WTC11 (cell line): ENCODE measurements around the gene FGFRL1. TPM values are rescaled to one million over a fixed set of nuclear protein-coding genes. Genes with fewer than 3 reads are reported as not detected.

Experiments
- ATAC-seq: fragments of 200-7000 bp; cut with Tn5 transposase; 2 replicates; pipeline ENCODE4 v1.10.0; 2021; ENCODE audit warnings: mild to moderate bottlenecking, moderate library complexity
- CTCF ChIA-PET: fragments of 300-600 bp; sonication (Branson Sonifier 250); formaldehyde crosslinking; loops from one replicate; lab custom pipeline; 2021; ENCODE audit warnings: antibody characterized with exemption; lab: Charles Lee
- POLR2A ChIA-PET: fragments of 350-600 bp; sonication (Branson Sonifier 250); formaldehyde crosslinking; loops from one replicate; lab custom pipeline; 2021; ENCODE audit warnings: antibody characterized with exemption; lab: Charles Lee
- DNase-seq: peaks from one replicate; pipeline ENCODE4 v3.0.0; 2021; ENCODE audit warnings: low spot score
- H3K27ac Mint-ChIP-seq: 2 replicates; pipeline ENCODE4 v1.8.0; 2021; ENCODE audit warnings: mixed read lengths
- H3K27me3 Mint-ChIP-seq: 2 replicates; pipeline ENCODE4 v1.8.0; 2021; ENCODE audit warnings: low read depth, mild to moderate bottlenecking, moderate library complexity, mixed read lengths
- H3K36me3 Mint-ChIP-seq: 2 replicates; pipeline ENCODE4 v1.8.0; 2021; ENCODE audit warnings: mixed read lengths
- H3K4me1 Mint-ChIP-seq: 2 replicates; pipeline ENCODE4 v1.8.0; 2022; ENCODE audit warnings: mixed read lengths
- H3K4me3 Mint-ChIP-seq: 2 replicates; pipeline ENCODE4 v1.8.0; 2021; ENCODE audit warnings: mild to moderate bottlenecking, moderate library complexity, mixed read lengths
- H3K9me3 Mint-ChIP-seq: 2 replicates; pipeline ENCODE4 v1.8.0; 2021; ENCODE audit warnings: mixed read lengths
- AFF4 ChIP-seq: sonication (generic); formaldehyde crosslinking; IDR thresholded peaks from 2 replicates; pipeline ENCODE4 v1.8.1; 2023; ENCODE audit warnings: mild to moderate bottlenecking, missing genetic modification reagents, borderline replicate concordance
- ATF3 ChIP-seq: sonication (generic); formaldehyde crosslinking; conservative IDR thresholded peaks from 2 replicates; pipeline ENCODE4 v1.8.1; 2022; ENCODE audit warnings: mild to moderate bottlenecking, missing genetic modification reagents
- CBFB ChIP-seq: sonication (generic); formaldehyde crosslinking; IDR thresholded peaks from 2 replicates; pipeline ENCODE4 v1.8.1; 2022; ENCODE audit warnings: mild to moderate bottlenecking, low read depth, missing genetic modification reagents
- E2F1 ChIP-seq: sonication (generic); formaldehyde crosslinking; IDR thresholded peaks from 2 replicates; pipeline ENCODE4 v1.8.0; 2022; ENCODE audit warnings: mild to moderate bottlenecking, missing genetic modification reagents
- ERG ChIP-seq: fragments of 250-450 bp; sonication (Bioruptor Pico); IDR thresholded peaks from 2 replicates; pipeline ENCODE4 v1.8.0; 2021; ENCODE audit warnings: mild to moderate bottlenecking
- HMGA2 ChIP-seq: fragments of 250-450 bp; sonication (Bioruptor Pico); IDR thresholded peaks from 2 replicates; pipeline ENCODE4 v1.4.0; 2021; ENCODE audit warnings: mild to moderate bottlenecking, moderate library complexity
- NFE2L1 ChIP-seq: sonication (generic); formaldehyde crosslinking; IDR thresholded peaks from 2 replicates; pipeline ENCODE4 v1.8.1; 2023; ENCODE audit warnings: missing genetic modification reagents
- NR2C2 ChIP-seq: sonication (generic); formaldehyde crosslinking; IDR thresholded peaks from 2 replicates; pipeline ENCODE4 v1.8.0; 2022; ENCODE audit warnings: mild to moderate bottlenecking, missing genetic modification reagents
- TEAD1 ChIP-seq: sonication (generic); formaldehyde crosslinking; IDR thresholded peaks from 2 replicates; pipeline ENCODE4 v1.8.0; 2022; ENCODE audit warnings: mild to moderate bottlenecking, missing genetic modification reagents
- TEAD4 ChIP-seq: sonication (generic); formaldehyde crosslinking; IDR thresholded peaks from 2 replicates; pipeline ENCODE4 v1.8.0; 2022; ENCODE audit warnings: mild to moderate bottlenecking, missing genetic modification reagents
- TP53 ChIP-seq: sonication (generic); formaldehyde crosslinking; IDR thresholded peaks from 2 replicates; pipeline ENCODE4 v1.8.1; 2023; ENCODE audit warnings: mild to moderate bottlenecking, missing genetic modification reagents
- USF1 ChIP-seq: sonication (generic); formaldehyde crosslinking; IDR thresholded peaks from 2 replicates; pipeline ENCODE4 v1.8.0; 2022; ENCODE audit warnings: mild to moderate bottlenecking, missing genetic modification reagents
- ZNF121 ChIP-seq: sonication (generic); formaldehyde crosslinking; IDR thresholded peaks from 2 replicates; pipeline ENCODE4 v1.8.0; 2023; ENCODE audit warnings: missing genetic modification reagents
- ZNF671 ChIP-seq: fragments of 250-450 bp; sonication (Bioruptor Pico); IDR thresholded peaks from 2 replicates; pipeline ENCODE4 v1.8.0; 2021; ENCODE audit warnings: mild to moderate bottlenecking
- ZSCAN18 ChIP-seq: fragments of 250-450 bp; sonication (Bioruptor Pico); IDR thresholded peaks from 2 replicates; pipeline ENCODE4 v2.1.2; 2022; ENCODE audit warnings: mild to moderate bottlenecking, moderate library complexity
- total RNA-seq: library from RNA; stranded (reverse); gene quantifications from 3 replicates; pipeline ENCODE4 v1.2.3, GENCODE V29; 2021

Gene FGFRL1
- total RNA-seq, 1 experiment from 2014 or later: 25.9 TPM

GRCh38 chr4:1042352-1043055 is 31.1 kb downstream of the FGFRL1 start:
- H3K4me1 Mint-ChIP-seq: 0 out of 2 replicates have a peak, but pooled peaks cover 3% of the 10 kb centered on the region
- ATAC-seq: no peak

More at GRCh38 chr4:1042352-1043055, 31.1 kb downstream of the FGFRL1 start:
- H3K4me3 Mint-ChIP-seq: no peak overlapping the region
- H3K9me3 Mint-ChIP-seq: no peaks in the 10 kb centered on the region
- ChIA-PET CTCF (no interaction called here), POLR2A (no interaction called here)
- H3K27ac Mint-ChIP-seq: no peak overlapping the region
- TF ChIP-seq TEAD4 (CRISPR knock-in tag): no peak
- TF ChIP-seq NR2C2 (CRISPR knock-in tag): no peak
- TF ChIP-seq TP53 (CRISPR knock-in tag): no peak
- TF ChIP-seq NFE2L1 (CRISPR knock-in tag): no peak
- TF ChIP-seq ZSCAN18 (CRISPR knock-in tag): no peak
- TF ChIP-seq E2F1: no peak
- TF ChIP-seq HMGA2 (CRISPR knock-in tag): no peak
- TF ChIP-seq ERG (CRISPR knock-in tag): no peak
- no peak for TF ChIP-seq ZNF671 (CRISPR knock-in tag)
- TF ChIP-seq TEAD1: no peak
- TF ChIP-seq CBFB (CRISPR knock-in tag): no peak
- TF ChIP-seq USF1 (CRISPR knock-in tag): no peak
- TF ChIP-seq ZNF121 (CRISPR knock-in tag): no peak
- no peak for TF ChIP-seq ATF3 (CRISPR knock-in tag)
- TF ChIP-seq AFF4: no peak
- no peak for DNase-seq
- peaks cover 4% of the 10 kb centered on the region; the same call in 1 of the 2 replicates for H3K27me3 Mint-ChIP-seq
- H3K36me3 Mint-ChIP-seq: no peaks in the 10 kb centered on the region
